Dedifferentiated amniotic fluid mesenchymal stem cell (primary cell): ENCODE data around the gene SNX27.
"Not testable (repeated sequence)": the region's sequence is repeated elsewhere in the genome, so short reads cannot be mapped to it uniquely, and the experiment has no call there.

Source experiments
- DNase-seq: peaks from one replicate; pipeline ENCODE4 v3.0.0-alpha.2; 2016; ENCODE audit errors: extremely low spot score

The SNX27 gene

GRCh38 chr1:151639466-151639865 lies 27.6 kb downstream of the SNX27 start:
- no peak for DNase-seq

- no peak for DNase-seq
Measured at GRCh38 chr1:151641229-151641628, 29.4 kb downstream of the SNX27 start.

DNA sequence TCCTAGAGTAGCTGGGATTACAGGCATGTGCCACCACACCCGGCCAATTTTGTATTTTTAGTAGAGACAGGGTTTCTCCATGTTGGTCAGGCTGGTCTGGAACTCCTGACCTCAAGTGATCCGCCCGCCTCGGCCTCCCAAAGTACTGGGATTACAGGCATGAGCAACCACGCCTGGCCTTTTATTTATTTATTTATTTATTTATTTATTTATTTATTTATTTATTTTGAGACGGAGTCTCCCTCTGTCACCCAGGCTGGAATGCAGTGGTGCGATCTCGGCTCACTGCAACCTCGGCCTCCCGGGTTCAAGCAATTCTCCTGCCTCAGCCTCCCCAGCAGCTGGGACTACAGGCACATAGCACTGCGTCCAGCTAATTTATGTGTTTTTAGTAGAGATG lies 31.2 kb downstream of the SNX27 start:
- not testable (repeated sequence) for DNase-seq

GRCh38 chr1:151644001-151644400 lies 32.2 kb downstream of the SNX27 start:
- DNase-seq: no peak

- no peak for DNase-seq
Measured at GRCh38 chr1:151653397-151653796, 41.5 kb downstream of the SNX27 start.

GRCh38 chr1:151655371-151655770 lies 43.5 kb downstream of the SNX27 start:
- DNase-seq: no peak

DNA sequence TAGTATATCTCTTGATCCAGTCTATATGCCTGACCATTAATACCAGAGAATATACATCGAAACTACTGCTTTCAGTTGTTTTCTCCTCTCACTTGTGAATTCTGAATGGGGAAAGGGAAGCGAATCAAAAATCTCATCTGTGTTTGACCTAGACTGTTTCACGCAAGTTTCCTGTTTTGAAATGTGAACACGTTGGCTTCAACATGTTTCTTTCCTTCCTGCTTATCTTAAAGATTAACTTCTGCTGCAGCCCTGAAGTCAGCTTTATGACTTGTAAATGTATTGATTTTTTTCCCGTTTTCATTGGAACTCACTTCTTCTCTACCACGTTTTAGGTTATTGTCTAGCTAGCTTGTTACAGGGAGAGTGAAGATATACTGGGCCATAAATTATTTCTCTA lies 49.9 kb downstream of the SNX27 start:
- no peak for DNase-seq

GRCh38 chr1:151668090-151668489 lies 56.2 kb downstream of the SNX27 start:
- DNase-seq: no peak

DNA sequence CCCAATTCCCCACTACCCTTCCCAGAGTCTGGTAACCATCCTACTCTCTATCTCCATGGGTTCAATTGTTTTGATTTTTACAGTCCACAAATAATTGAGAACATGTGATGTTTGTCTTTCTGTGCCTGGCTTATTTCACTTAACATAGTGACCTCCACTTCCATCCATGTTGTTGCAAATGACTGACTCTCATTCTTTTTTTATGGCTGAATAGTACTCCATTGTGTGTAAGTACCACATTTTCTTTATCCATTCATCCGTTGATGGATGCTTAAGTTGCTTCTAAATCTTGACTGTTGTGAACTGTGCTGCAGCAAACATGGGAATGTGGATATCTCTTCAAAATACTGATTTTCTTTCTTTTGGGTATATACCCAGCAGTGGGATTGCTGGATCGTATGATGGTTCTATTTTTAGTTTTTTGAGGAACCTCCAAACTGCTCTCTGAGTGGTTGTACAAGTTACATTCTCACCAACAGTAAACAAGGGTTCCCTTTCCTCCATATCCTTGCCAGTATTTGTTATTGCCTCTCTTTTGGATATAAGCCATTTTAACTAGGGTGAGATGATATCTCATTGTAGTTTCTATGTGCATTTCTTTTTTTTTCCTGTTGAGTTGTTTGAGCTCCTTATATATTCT lies 58.3 kb downstream of the SNX27 start:
- DNase-seq: not testable (repeated sequence)

- no peak for DNase-seq
Measured at GRCh38 chr1:151673407-151673806, 61.6 kb downstream of the SNX27 start.

DNA sequence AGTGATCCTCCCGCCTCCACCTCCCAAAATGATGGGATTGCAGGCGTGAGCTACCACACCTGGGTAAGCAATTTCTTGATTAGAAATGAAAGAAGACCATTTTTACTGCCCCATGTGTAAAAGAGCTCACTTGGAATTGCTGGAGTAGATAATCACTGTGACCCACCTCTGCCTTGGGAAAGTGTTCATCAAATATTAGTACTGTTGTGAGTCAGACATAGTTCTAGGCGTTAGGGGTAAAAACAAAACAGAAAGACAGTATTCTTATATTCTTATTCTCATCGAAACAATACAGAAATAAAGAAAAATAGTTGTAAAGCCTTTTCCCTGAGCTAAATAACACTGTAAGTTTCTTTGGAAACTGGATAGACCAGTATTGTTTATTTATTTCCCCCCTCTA lies 68.5 kb downstream of the SNX27 start:
- no peak for DNase-seq

DNA sequence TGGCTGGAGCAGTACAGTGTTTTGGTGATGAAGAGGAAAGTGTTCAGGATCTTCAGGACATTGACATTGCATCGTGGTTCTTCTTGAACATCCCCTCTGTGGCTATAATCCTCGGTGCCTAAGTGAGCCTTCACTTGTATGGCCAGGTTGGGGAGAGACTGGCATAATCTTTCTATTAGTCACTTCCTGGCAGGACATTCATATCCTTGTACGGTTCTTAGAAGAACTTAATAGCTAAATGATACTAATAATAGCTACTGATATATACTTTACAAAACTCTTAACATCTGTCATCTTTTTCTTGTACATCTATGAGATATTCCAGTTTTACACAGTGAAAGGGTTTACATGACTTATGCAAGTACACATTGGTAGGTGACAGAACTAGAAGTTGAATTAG lies 69.0 kb downstream of the SNX27 start:
- DNase-seq: no peak

- no peak for DNase-seq
Measured at GRCh38 chr1:151681923-151682322, 70.1 kb downstream of the SNX27 start.

DNA sequence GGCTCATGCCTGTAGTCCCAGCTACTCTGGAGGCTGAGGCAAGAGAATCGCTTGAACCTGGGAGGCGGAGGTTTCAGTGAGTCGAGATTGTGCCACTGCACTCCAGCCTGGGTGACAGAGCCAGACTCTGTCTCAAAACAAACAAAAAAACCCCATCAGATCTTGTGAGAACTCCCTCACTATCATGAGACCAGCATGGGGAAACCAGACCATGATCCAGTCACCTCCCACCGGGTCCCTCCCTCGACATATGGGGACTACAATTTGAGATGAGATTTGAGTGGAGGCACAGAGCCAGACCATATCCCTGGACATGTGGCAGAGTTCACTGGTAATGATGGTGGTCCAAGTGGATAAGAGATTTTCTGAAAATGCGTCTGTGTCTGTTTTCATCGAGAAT lies 71.1 kb downstream of the SNX27 start:
- DNase-seq: not testable (repeated sequence)

- DNase-seq: no peak
Measured at GRCh38 chr1:151684128-151684527, 72.3 kb downstream of the SNX27 start.

DNA sequence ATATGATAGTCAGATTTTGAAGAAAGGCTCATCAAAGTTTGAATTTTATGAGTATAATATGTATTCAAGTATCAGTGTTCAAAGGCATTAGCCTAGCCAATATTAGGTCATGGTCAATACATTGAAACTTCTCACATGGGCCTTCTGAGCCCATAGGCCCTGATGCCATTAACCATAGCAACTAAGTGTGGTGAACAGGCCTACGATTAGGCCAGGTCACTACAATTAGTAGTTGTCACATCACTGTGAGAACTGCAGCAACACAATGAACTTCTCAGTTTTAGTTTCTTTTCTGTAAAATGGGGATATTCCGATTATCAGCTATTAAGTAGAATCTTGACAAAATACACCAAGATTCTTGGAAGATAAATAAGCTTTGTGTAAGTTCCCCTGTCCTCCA lies 74.7 kb downstream of the SNX27 start:
- no peak for DNase-seq

- DNase-seq: no peak
Measured at GRCh38 chr1:151689494-151689893, 77.6 kb downstream of the SNX27 start.

- DNase-seq: no peak
Measured at GRCh38 chr1:151692226-151692625, 80.4 kb downstream of the SNX27 start.

DNA sequence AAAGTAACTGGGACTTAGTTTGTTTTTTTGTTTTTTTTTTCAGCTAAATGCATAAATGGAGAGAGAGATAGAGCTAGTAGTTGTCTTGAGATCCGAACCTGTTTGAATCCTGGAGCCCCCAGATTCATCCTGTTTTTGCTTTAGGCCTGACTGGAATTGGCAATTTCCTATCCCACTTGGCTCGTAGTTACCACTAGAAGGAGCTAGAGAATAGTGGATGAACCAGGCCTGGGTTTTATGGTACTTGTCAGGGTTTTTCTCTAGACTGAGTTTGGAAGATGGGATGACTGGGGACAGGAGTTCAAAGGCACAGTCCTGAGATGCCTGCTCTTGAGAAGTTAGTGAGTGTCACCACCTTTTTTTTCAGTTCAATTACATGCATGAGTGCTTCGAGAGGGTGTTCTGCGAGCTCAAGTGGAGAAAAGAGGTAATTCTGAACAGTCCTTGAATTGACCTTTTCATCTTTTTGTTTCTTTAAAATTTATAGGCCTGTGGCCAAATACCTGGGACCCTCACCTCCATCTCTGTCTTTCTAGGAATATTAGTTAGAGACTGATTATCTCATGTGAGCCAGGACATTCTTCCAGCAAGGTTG lies 81.3 kb downstream of the SNX27 start:
- DNase-seq: no peak

GRCh38 chr1:151701515-151701914 lies 89.7 kb downstream of the SNX27 start:
- no peak for DNase-seq

GRCh38 chr1:151702936-151703335 lies 91.1 kb downstream of the SNX27 start:
- DNase-seq: no peak

- DNase-seq: no peak
Measured at GRCh38 chr1:151703813-151704212, 92.0 kb downstream of the SNX27 start.

DNA sequence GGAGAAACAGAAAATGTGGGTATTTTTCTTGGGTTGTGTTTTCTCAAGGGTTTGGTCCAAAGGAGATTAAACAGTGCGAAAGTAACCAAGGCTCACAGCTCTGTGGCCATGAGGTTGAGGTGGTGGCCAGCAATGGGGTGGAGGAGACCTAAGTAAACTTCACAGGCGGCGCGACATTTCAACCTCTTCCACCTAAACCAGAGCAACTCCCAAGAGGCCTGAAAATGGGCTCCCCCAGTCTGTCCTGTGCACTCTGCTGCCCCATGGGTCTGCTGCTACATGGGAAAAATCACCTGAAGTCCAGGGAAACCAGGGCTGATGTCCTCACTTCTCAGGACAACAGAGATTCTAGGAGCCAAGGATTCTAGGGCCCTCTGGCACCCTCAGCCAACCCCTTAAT lies 92.4 kb downstream of the SNX27 start:
- no peak for DNase-seq

- no peak for DNase-seq
Measured at GRCh38 chr1:151705146-151705545, 93.3 kb downstream of the SNX27 start.
